Activated CD8-positive, alpha-beta T cell treated with anti-CD3 and anti-CD28 coated beads for 36 hours (primary cell): Measurements from ENCODE around the gene ZNF550. TPM values are rescaled to one million over a fixed set of nuclear protein-coding genes. Genes with fewer than 3 reads are reported as not detected.
A peak's percentile ranks its signal among the peaks of the same experiment; 100 is the strongest.

Experiments used
- ATAC-seq: fragments of 200-7000 bp; cut with Tn5 transposase; one replicate; pipeline ENCODE4 v1.10.0; 2021; ENCODE audit warnings: mild to moderate bottlenecking, moderate library complexity
- CTCF ChIA-PET: fragments of 350-600 bp; sonication (Branson Sonifier 250); formaldehyde crosslinking; loops from one replicate; lab custom pipeline; 2021; ENCODE audit warnings: antibody characterized with exemption; lab: Charles Lee
- POLR2A ChIA-PET: fragments of 350-600 bp; sonication (Branson Sonifier 250); formaldehyde crosslinking; loops from one replicate; lab custom pipeline; 2021; ENCODE audit warnings: antibody characterized with exemption; lab: Charles Lee
- DNase-seq: peaks from one replicate; pipeline ENCODE4 v3.0.0-alpha.2; 2020
- H3K27ac Mint-ChIP-seq: one replicate; pipeline ENCODE4 v1.8.0; 2021; ENCODE audit warnings: mild to moderate bottlenecking, mixed read lengths
- H3K27me3 Mint-ChIP-seq: one replicate; pipeline ENCODE4 v1.8.0; 2021; ENCODE audit warnings: mixed read lengths
- H3K36me3 Mint-ChIP-seq: one replicate; pipeline ENCODE4 v1.8.0; 2021; ENCODE audit warnings: low read depth, mixed read lengths
- H3K4me1 Mint-ChIP-seq: one replicate; pipeline ENCODE4 v1.8.0; 2021; ENCODE audit warnings: low read depth, mixed read lengths
- H3K4me3 Mint-ChIP-seq: one replicate; pipeline ENCODE4 v1.8.0; 2021; ENCODE audit warnings: mild to moderate bottlenecking, moderate library complexity, mixed read lengths
- H3K9me3 Mint-ChIP-seq: one replicate; pipeline ENCODE4 v1.8.0; 2021; ENCODE audit warnings: mixed read lengths
- intact Hi-C: fragments of 100-400 bp; cut with micrococcal nuclease; formaldehyde crosslinking; loops from one replicate; pipeline ENCODE4 v1.10.0; 2022
- total RNA-seq, 2 experiments: library from RNA; stranded (reverse); gene quantifications; one replicate each; pipeline ENCODE4 v1.2.3, GENCODE V29; 2021
- TF ChIP-seq, protein P1 (sequence below): fragments of 200-600 bp; IDR thresholded peaks from one replicate; pipeline ENCODE4 v1.8.0; 2022; ENCODE audit warnings: antibody characterized with exemption, mild to moderate bottlenecking

Gene ZNF550
- total RNA-seq, result 10 to 100 TPM; 10.3 to 13.5 TPM

- POLR2A ChIA-PET, result interaction anchor here (0.7 kb wide), 1 partner anchor 10 kb away, joined by 3 read pairs; no protein-coding TSS in a partner anchor
- peak; percentile 91 for DNase-seq
- CTCF ChIA-PET, result no interaction called here
- Mint-ChIP-seq H3K4me1 (peaks cover 26% of the 10 kb centered on the region), H3K36me3 (peaks cover 52% of the 10 kb centered on the region), H3K27ac (peak within 1 kb of the TSS; percentile 85), H3K9me3 (peaks cover 40% of the 10 kb centered on the region), H3K27me3 (no peaks in the 10 kb centered on the region), H3K4me3 (peak within 1 kb of the TSS; percentile 86)
- intact Hi-C loops, result no loop called here
- TF ChIP-seq, protein P1, sequence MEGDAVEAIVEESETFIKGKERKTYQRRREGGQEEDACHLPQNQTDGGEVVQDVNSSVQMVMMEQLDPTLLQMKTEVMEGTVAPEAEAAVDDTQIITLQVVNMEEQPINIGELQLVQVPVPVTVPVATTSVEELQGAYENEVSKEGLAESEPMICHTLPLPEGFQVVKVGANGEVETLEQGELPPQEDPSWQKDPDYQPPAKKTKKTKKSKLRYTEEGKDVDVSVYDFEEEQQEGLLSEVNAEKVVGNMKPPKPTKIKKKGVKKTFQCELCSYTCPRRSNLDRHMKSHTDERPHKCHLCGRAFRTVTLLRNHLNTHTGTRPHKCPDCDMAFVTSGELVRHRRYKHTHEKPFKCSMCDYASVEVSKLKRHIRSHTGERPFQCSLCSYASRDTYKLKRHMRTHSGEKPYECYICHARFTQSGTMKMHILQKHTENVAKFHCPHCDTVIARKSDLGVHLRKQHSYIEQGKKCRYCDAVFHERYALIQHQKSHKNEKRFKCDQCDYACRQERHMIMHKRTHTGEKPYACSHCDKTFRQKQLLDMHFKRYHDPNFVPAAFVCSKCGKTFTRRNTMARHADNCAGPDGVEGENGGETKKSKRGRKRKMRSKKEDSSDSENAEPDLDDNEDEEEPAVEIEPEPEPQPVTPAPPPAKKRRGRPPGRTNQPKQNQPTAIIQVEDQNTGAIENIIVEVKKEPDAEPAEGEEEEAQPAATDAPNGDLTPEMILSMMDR, result no peak
- peak; percentile 96 for ATAC-seq
These were observed at the start of gene ZNF550 for GRCh38 chr19:57559404-57560025. ZNF550 (minus strand) TSS chr19:57559863; CDS start chr19:57559682, 181 bp downstream.

DNA sequence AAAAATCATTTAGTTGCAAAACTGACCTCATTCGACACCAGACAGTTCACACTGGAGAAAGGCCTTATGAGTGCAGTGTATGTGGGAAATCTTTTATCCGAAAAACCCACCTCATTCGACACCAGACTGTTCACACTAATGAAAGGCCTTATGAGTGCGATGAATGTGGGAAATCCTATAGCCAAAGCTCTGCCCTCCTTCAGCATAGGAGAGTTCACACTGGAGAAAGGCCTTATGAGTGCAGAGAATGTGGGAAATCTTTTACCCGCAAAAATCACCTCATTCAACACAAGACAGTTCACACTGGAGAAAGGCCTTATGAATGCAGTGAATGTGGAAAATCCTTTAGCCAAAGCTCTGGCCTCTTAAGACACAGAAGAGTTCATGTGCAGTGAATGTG lies 47.3 kb upstream of the ZNF550 start:
- intact Hi-C loops, result no loop called here
- H3K4me1 Mint-ChIP-seq, result no peaks in the 10 kb centered on the region
- ChIA-PET CTCF (no interaction called here), POLR2A (interaction anchor here (0.7 kb wide), 1 partner anchor 285 kb away, joined by 3 read pairs; no protein-coding TSS in a partner anchor)
- ATAC-seq (no peak), DNase-seq (no peak)
- peaks cover 58% of the 10 kb centered on the region for H3K9me3 Mint-ChIP-seq
- H3K27ac Mint-ChIP-seq, result no peak overlapping the region
- TF ChIP-seq, protein P1, result no peak
- H3K27me3 Mint-ChIP-seq, result no peaks in the 10 kb centered on the region
- no peak overlapping the region for H3K4me3 Mint-ChIP-seq
- H3K36me3 Mint-ChIP-seq, result peaks cover 72% of the 10 kb centered on the region

GRCh38 chr19:57599761-57600383 lies 40.2 kb upstream of the ZNF550 start, which contains the start of gene ZNF530:
ZNF530 (plus strand) TSS chr19:57599885; CDS start chr19:57604346, 4,461 bp downstream.
- peaks cover 40% of the 10 kb centered on the region for H3K36me3 Mint-ChIP-seq
- ChIA-PET CTCF (no interaction called here), POLR2A (interaction anchor here (0.5 to 1.2 kb wide), 7 partner anchors 11 to 403 kb away, joined by 3 to 4 read pairs (median 3); partner anchors contain the start of genes ZNF606 and ZNF749)
- peaks cover 18% of the 10 kb centered on the region for H3K4me1 Mint-ChIP-seq
- TF ChIP-seq, protein P1, result no peak
- peak; percentile 94 for DNase-seq
- peaks cover 56% of the 10 kb centered on the region for H3K9me3 Mint-ChIP-seq
- no peaks in the 10 kb centered on the region for H3K27me3 Mint-ChIP-seq
- H3K27ac Mint-ChIP-seq, result peak within 1 kb of the TSS; percentile 87
- ATAC-seq, result peak; percentile 98
- peak within 1 kb of the TSS; percentile 83 for H3K4me3 Mint-ChIP-seq
- intact Hi-C loops, result no loop called here

GRCh38 chr19:57599377-57599760 lies 39.7 kb upstream of the ZNF550 start:
- peak; percentile 35 for ATAC-seq

More at GRCh38 chr19:57599377-57599760, 39.7 kb upstream of the ZNF550 start:
- TF ChIP-seq, protein P1, result no peak
- Mint-ChIP-seq H3K36me3 (peaks cover 35% of the 10 kb centered on the region), H3K9me3 (peaks cover 54% of the 10 kb centered on the region), H3K27ac (peak overlapping the region; percentile 87), H3K4me3 (peak overlapping the region; percentile 83), H3K4me1 (peaks cover 18% of the 10 kb centered on the region), H3K27me3 (no peaks in the 10 kb centered on the region)
- CTCF ChIA-PET, result no interaction called here
- intact Hi-C loops, result no loop called here
- POLR2A ChIA-PET, result interaction anchor here (0.5 to 1.2 kb wide), 5 partner anchors 16 to 404 kb away, joined by 3 to 4 read pairs (median 3); partner anchors contain the start of genes ZNF606 and ZNF749
- no peak for DNase-seq
